Esophagus squamous epithelium (tissue), 5 donors: ENCODE measurements around the gene HECW1. TPM values are rescaled to one million over a fixed set of nuclear protein-coding genes. Genes with fewer than 3 reads are reported as not detected.
"Not testable (repeated sequence)": the region's sequence is repeated elsewhere in the genome, so short reads cannot be mapped to it uniquely, and the experiment has no call there.

Experiments
- DNase-seq: peaks from one replicate; lab custom pipeline; 2025; lab: John Stamatoyannopoulos, UW
- H3K27ac ChIP-seq, 4 donors: fragments of 200-600 bp; sonication (generic); one replicate each; pipeline ENCODE4 v1.5.1; 2016 to 2019; ENCODE audit warnings: mild to moderate bottlenecking in 1 of 4
- H3K27me3 ChIP-seq, 4 donors: fragments of 200-600 bp; sonication (generic); 1 replicate in 3 of 4; 2 replicates in 1 of 4; pipeline versions ENCODE4 v1.5.1 to v1.6.0; 2017 to 2021; ENCODE audit warnings: antibody characterized with exemption in 1 of 4
- H3K36me3 ChIP-seq, 3 donors: fragments of 200-600 bp; sonication (generic); one replicate each; pipeline ENCODE4 v1.5.1; 2016 to 2019
- H3K4me1 ChIP-seq, 3 donors: fragments of 200-600 bp; sonication (generic); one replicate each; pipeline ENCODE4 v1.5.1; 2017 to 2019
- H3K4me3 ChIP-seq, 4 donors: fragments of 200-600 bp; sonication (generic); 1 replicate in 3 of 4; 2 replicates in 1 of 4; pipeline ENCODE4 v1.5.1; 2016 to 2019; ENCODE audit warnings: mild to moderate bottlenecking in 2 of 4, moderate library complexity in 1 of 4
- H3K9me3 ChIP-seq, 3 donors: fragments of 200-600 bp; sonication (generic); one replicate each; pipeline ENCODE4 v1.5.1; 2016 to 2019
- CTCF ChIP-seq, 6 experiments: fragments of 450-650 bp in 4 of 6; fragments of 200-600 bp in 2 of 6; sonication (generic) in 2 of 6; IDR thresholded peaks; one replicate each; pipeline ENCODE4 v1.5.1; 2016 to 2019; ENCODE audit warnings: antibody characterized with exemption in 6 of 6, mild to moderate bottlenecking in 4 of 6, moderate library complexity in 4 of 6
- POLR2A ChIP-seq, 4 donors: fragments of 450-650 bp; IDR thresholded peaks; one replicate each; pipeline ENCODE4 v1.6.1; 2017; ENCODE audit warnings: antibody characterized with exemption in 4 of 4, mild to moderate bottlenecking in 4 of 4, moderate library complexity in 3 of 4
- WGBS, 2 donors: methylation state at CpG; one replicate each; pipeline ENCODE4 v1.1.5; 2018; 5-methylcytosine and 5-hydroxymethylcytosine counted together
- intact Hi-C: fragments of 100-400 bp; cut with DNase I; formaldehyde crosslinking; loops from one replicate; pipeline ENCODE4 v1.15.0; 2022
- total RNA-seq, 4 donors: library from RNA; depleted of rRNA; stranded (reverse); fragments of >200 nt; gene quantifications; one replicate each; pipeline ENCODE4 v1.1.0, GENCODE V29; 2016
- donor health status: DM: yes; HTN: yes; CAD: no.

The HECW1 gene
- total RNA-seq, 4 donors from 2014 or later = 0.18 to 0.57 (median 0.19) TPM; not detected in 1

- WGBS, 2 donors = 81 to 90% methylated on average over 2 of the region's 2 CpGs
- peaks cover 0 to 30% (median 0%) of the 10 kb centered on the region in 4 donors for H3K27me3 ChIP-seq
- no peaks in the 10 kb centered on the region for H3K9me3 ChIP-seq
- H3K4me1 ChIP-seq = no peaks in the 10 kb centered on the region
- H3K4me3 ChIP-seq = no peak overlapping the region
- no peak overlapping the region for H3K27ac ChIP-seq
- intact Hi-C loops = no loop called here
- no peak for DNase-seq
- no peaks in the 10 kb centered on the region for H3K36me3 ChIP-seq
- TF ChIP-seq CTCF (IDR thresholded peaks at IDR 0.05) (no peak), POLR2A (IDR thresholded peaks at IDR 0.05) (no peak)
Observed at GRCh38 chr7:43201912-43202311, 89.5 kb downstream of the HECW1 start.

GRCh38 chr7:43204081-43204480 is 91.6 kb downstream of the HECW1 start:
- Histone ChIP-seq H3K9me3 (no peaks in the 10 kb centered on the region), H3K36me3 (no peaks in the 10 kb centered on the region), H3K27me3 (peaks cover 0 to 17% (median 0%) of the 10 kb centered on the region in 4 donors), H3K4me3 (no peak overlapping the region), H3K27ac (no peak overlapping the region), H3K4me1 (no peaks in the 10 kb centered on the region)
- WGBS, 2 donors = 17 to 36% methylated on average over 1 of the region's 1 CpG
- intact Hi-C loops = no loop called here
- TF ChIP-seq CTCF (IDR thresholded peaks at IDR 0.05) = no peak
- no peak for TF ChIP-seq POLR2A (IDR thresholded peaks at IDR 0.05)
- DNase-seq = no peak

- 86 to 88% methylated on average over 8 of the region's 8 CpGs for WGBS, 2 donors
- DNase-seq = no peak
- Histone ChIP-seq H3K4me3 (no peak overlapping the region), H3K4me1 (no peaks in the 10 kb centered on the region), H3K9me3 (no peaks in the 10 kb centered on the region), H3K36me3 (no peaks in the 10 kb centered on the region), H3K27ac (no peak overlapping the region), H3K27me3 (peaks cover 0 to 17% (median 0%) of the 10 kb centered on the region in 4 donors)
- intact Hi-C loops = no loop called here
- TF ChIP-seq CTCF (IDR thresholded peaks at IDR 0.05) (no peak), POLR2A (IDR thresholded peaks at IDR 0.05) (no peak)
Observed at GRCh38 chr7:43205171-43205795, 92.8 kb downstream of the HECW1 start.

- 83 to 86% methylated on average over 2 of the region's 2 CpGs for WGBS, 2 donors
- H3K36me3 ChIP-seq = no peaks in the 10 kb centered on the region
- H3K4me3 ChIP-seq = no peak overlapping the region
- no peak overlapping the region for H3K27ac ChIP-seq
- H3K9me3 ChIP-seq = no peaks in the 10 kb centered on the region
- TF ChIP-seq POLR2A (IDR thresholded peaks at IDR 0.05) (no peak), CTCF (IDR thresholded peaks at IDR 0.05) (no peak)
- peaks cover 0 to 7% (median 0%) of the 10 kb centered on the region in 4 donors for H3K27me3 ChIP-seq
- DNase-seq = no peak
- no peaks in the 10 kb centered on the region for H3K4me1 ChIP-seq
- intact Hi-C loops = no loop called here
Observed at GRCh38 chr7:43208242-43208641, 95.8 kb downstream of the HECW1 start.

- H3K27ac ChIP-seq, intact Hi-C loops, H3K4me1 ChIP-seq, H3K4me3 ChIP-seq, H3K9me3 ChIP-seq, H3K36me3 ChIP-seq, DNase-seq: not testable (repeated sequence)
- H3K27me3 ChIP-seq = peaks cover 0 to 11% (median 0%) of the 10 kb centered on the region in 4 donors
- WGBS, 2 donors = 74 to 92% methylated on average over 8 to 11 of the region's 11 CpGs
Observed at GRCh38 chr7:43210539-43210938, 98.1 kb downstream of the HECW1 start.
